Astrocyte of the cerebellum (primary cell): Measurements from ENCODE around the gene GNPDA1.

Source experiments
- DNase-seq: peaks from one replicate; pipeline ENCODE4 v3.0.0-alpha.2; 2011; ENCODE audit warnings: low read depth
- H3K4me3 ChIP-seq: 2 replicates; pipeline ENCODE4 v1.5.1; 2011; ENCODE audit warnings: mild to moderate bottlenecking, low read depth, low read length, moderate library complexity
- in situ Hi-C: cut with HindIII; loops from 2 replicates; pipeline ENCODE4 v1.10.0; 2017; ENCODE audit warnings: low sequenced_read_pairs
- TF ChIP-seq, protein P1 (sequence below): IDR thresholded peaks from 2 replicates; pipeline ENCODE4 v1.5.1; 2012; ENCODE audit warnings: low read length, low read depth, moderate library complexity, mild to moderate bottlenecking; ENCODE audit errors: missing control alignments

GNPDA1 gene

DNA sequence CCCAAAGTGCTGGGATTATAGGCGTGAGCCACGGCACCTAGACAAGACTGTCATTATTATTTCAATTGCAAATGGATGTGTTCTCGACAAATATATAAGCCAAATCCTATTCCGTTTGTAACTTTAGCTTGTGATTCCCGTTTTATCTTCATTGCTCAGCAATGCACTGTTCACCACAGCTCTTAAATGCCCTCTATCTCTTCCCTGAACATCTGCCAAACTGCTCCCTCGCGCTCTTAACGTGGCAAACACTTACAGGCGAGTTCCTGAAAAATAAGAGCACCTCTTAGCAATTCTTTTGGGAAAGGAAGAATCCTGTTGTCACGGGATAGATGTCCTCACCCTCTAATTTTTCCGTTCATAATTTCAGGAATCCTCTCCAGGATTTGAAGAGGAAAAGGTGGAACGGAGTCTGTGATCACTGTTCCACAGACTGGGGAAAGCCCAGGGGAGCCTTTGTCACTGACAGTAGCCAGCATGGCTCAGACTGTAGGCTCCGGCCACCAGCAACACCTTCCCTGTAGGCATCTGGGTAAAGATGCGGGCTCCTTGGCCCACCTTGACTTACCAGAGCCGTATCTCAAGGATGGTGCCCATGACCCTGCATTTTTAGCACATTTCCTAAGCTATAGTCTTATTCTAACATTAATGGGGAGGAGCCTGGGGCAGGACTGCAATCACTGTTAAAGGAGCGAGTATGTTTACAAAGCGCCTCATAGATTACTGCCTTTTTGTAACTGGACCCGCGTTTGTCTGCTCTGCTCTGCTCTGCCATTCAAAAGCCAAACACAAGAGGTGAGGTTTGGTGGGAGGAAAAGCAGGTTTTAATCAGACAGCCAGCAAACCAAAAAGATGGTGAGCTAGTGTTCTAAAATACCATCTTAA lies 20.2 kb upstream of the GNPDA1 start:
- no peak for DNase-seq
- TF ChIP-seq, protein P1, sequence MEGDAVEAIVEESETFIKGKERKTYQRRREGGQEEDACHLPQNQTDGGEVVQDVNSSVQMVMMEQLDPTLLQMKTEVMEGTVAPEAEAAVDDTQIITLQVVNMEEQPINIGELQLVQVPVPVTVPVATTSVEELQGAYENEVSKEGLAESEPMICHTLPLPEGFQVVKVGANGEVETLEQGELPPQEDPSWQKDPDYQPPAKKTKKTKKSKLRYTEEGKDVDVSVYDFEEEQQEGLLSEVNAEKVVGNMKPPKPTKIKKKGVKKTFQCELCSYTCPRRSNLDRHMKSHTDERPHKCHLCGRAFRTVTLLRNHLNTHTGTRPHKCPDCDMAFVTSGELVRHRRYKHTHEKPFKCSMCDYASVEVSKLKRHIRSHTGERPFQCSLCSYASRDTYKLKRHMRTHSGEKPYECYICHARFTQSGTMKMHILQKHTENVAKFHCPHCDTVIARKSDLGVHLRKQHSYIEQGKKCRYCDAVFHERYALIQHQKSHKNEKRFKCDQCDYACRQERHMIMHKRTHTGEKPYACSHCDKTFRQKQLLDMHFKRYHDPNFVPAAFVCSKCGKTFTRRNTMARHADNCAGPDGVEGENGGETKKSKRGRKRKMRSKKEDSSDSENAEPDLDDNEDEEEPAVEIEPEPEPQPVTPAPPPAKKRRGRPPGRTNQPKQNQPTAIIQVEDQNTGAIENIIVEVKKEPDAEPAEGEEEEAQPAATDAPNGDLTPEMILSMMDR = no peak
- no peak overlapping the region for H3K4me3 ChIP-seq
- in situ Hi-C loops = no loop called here

DNA sequence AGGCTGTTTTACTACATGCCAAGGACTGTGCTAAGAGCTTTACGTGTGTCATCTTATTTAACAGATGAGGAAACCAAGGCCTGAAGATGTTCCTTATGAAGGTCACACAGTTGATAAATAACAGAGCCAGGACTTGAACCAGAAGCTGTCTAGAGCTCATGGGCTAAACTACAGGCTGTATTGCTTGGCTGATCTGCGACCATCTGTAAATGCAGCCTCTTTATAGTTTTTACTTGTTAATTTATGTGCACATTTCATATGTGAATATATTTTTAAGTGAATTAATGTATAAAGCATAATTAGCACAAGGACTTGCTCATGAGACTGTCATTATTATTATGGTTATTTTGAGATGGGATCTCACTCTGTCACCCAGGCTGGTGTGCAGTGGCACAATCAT lies 19.3 kb upstream of the GNPDA1 start:
- DNase-seq = no peak
- in situ Hi-C loops = no loop called here
- H3K4me3 ChIP-seq = no peak overlapping the region
- TF ChIP-seq, protein P1 = no peak

DNA sequence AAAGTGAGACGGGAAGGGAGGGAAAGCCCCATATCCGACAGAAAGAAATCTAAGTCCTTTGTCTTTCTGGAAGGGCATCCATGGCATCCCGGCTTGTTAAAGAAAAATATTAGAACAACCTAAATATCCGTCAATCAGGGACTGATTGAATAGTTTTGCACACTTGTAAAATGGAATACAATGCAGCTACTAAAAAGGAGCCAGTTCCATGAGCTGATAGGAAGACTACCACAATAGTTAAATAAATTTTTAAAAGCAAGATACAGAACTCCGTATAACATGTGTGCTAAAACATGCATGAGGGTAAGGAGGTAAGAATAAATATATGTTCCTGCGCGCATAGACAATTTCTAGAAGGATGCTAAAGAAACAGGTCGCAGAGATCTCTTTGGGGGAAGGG lies 12.8 kb upstream of the GNPDA1 start:
- no peak overlapping the region for H3K4me3 ChIP-seq
- TF ChIP-seq, protein P1 = no peak
- in situ Hi-C loops = no loop called here
- DNase-seq = no peak

DNA sequence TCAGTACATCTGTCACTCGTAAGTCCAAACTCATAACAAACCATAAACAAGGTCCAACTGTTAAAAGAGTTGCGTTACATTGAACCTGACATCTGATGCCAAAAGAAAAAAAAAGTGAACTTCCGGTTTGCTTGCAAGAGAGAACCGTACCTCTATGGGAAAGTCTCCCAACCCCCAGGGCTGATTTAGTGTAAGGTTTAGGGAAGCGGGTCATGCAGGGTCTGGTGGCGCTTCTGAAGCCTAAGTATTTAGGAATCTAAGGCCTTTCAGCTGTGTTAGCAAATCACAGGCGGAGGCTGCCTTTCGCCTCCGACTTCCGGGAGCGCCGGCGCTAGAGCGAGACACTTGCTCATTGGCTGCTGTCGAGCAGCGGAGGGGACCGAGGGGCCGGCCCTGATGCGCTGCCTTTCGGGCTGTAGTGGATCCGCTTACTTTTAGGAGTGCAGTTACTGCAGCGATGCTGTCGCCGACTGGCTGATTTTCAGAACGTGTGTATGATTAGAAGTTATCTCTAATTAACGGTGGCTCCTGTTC lies 12.0 kb upstream of the GNPDA1 start:
- DNase-seq = no peak
- peak overlapping the region; percentile 36 for H3K4me3 ChIP-seq
- in situ Hi-C loops = no loop called here
- TF ChIP-seq, protein P1 = no peak

GRCh38 chr5:142023836-142024235 lies 11.0 kb upstream of the GNPDA1 start:
- no peak for DNase-seq
- TF ChIP-seq, protein P1 = no peak
- no peak overlapping the region for H3K4me3 ChIP-seq
- in situ Hi-C loops = no loop called here

DNA sequence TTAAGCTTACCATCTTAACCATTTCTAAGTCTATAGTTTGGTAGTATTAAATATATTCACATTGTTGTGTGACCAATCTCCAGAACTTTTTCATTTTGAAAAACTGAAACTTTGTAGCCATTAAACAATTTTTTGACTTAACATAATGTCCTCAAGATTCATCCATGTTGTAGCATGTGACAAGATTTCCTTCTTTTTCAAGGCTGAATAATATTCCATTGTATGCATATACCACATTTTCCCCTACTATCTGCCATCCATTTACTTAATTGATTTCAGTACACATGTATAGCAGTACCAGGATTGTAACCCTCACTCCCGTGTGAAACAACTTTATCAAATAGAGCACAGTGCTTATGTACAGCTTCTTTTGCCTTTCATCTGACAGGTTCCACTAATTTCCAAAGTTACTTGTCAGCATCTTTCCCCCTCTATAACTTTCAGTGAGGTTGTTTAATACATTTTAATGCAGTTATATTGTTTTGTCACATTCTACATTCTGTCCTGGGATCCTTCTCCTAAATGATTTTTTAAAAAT lies 7.4 kb upstream of the GNPDA1 start:
- TF ChIP-seq, protein P1 = no peak
- in situ Hi-C loops = no loop called here
- DNase-seq = no peak
- H3K4me3 ChIP-seq = no peak overlapping the region
